CD4-positive, alpha-beta T cell (primary cell): Measurements from ENCODE around the gene YY1. TPM values are rescaled to one million over a fixed set of nuclear protein-coding genes. Genes with fewer than 3 reads are reported as not detected.

Source experiments
- ATAC-seq: fragments of 200-7000 bp; cut with Tn5 transposase; one replicate; pipeline ENCODE4 v1.10.0; 2022; ENCODE audit warnings: mild to moderate bottlenecking; ENCODE audit not compliant: poor library complexity
- CTCF ChIA-PET: fragments of 350-600 bp; sonication (Branson Sonifier 250); formaldehyde crosslinking; loops from one replicate; lab custom pipeline; 2021; ENCODE audit warnings: antibody characterized with exemption, inconsistent platforms; lab: Charles Lee
- POLR2A ChIA-PET: fragments of 350-600 bp; sonication (Branson Sonifier 250); formaldehyde crosslinking; loops from one replicate; lab custom pipeline; 2021; ENCODE audit warnings: antibody characterized with exemption, inconsistent platforms; lab: Charles Lee
- DNase-seq, 14 experiments: peaks; one replicate each; pipeline ENCODE4 v3.0.0-alpha.2; 2013 to 2020; ENCODE audit warnings: mixed read lengths in 2 of 14
- H3K27ac ChIP-seq, 2 donors: one replicate each; pipeline versions ENCODE4 v1.5.1 to v1.7.0; 2013; ENCODE audit warnings: low read length in 2 of 2, low read depth in 1 of 2, mild to moderate bottlenecking in 1 of 2
- H3K27me3 ChIP-seq, 2 experiments: 1 replicate in 1 of 2; 2 replicates in 1 of 2; pipeline versions ENCODE4 v1.6.1 to v1.7.0; 2013; ENCODE audit warnings: low read length in 2 of 2, control low read depth in 1 of 2, mild to moderate bottlenecking in 1 of 2, moderate library complexity in 1 of 2; ENCODE audit not compliant: insufficient read depth in 2 of 2, control insufficient read depth in 1 of 2
- H3K36me3 ChIP-seq: one replicate; pipeline ENCODE4 v1.6.1; 2013; ENCODE audit warnings: low read length, control low read depth; ENCODE audit not compliant: insufficient read depth
- H3K4me1 ChIP-seq: one replicate; pipeline ENCODE4 v1.6.1; 2013; ENCODE audit warnings: low read length, control low read depth; ENCODE audit not compliant: insufficient read depth
- H3K4me3 ChIP-seq: one replicate; pipeline ENCODE4 v1.5.1; 2013; ENCODE audit warnings: mild to moderate bottlenecking, low read length, moderate library complexity
- H3K9me3 ChIP-seq, 2 experiments: 1 replicate in 1 of 2; 2 replicates in 1 of 2; pipeline versions ENCODE4 v1.6.1 to v1.7.0; 2013; ENCODE audit warnings: low read length in 2 of 2, mild to moderate bottlenecking in 2 of 2, control low read depth in 1 of 2, moderate library complexity in 1 of 2; ENCODE audit not compliant: control insufficient read depth in 1 of 2, insufficient read depth in 1 of 2
- H3K27ac Mint-ChIP-seq: one replicate; pipeline ENCODE4 v1.8.0; 2020; ENCODE audit warnings: mixed read lengths
- H3K27me3 Mint-ChIP-seq: one replicate; pipeline ENCODE4 v1.8.0; 2021; ENCODE audit warnings: mixed read lengths
- H3K36me3 Mint-ChIP-seq: one replicate; pipeline ENCODE4 v1.8.0; 2021; ENCODE audit warnings: low read depth, mixed read lengths
- H3K4me1 Mint-ChIP-seq: one replicate; pipeline ENCODE4 v1.8.0; 2021; ENCODE audit warnings: low read depth, mixed read lengths
- H3K4me3 Mint-ChIP-seq: one replicate; pipeline ENCODE4 v1.8.0; 2020; ENCODE audit warnings: mild to moderate bottlenecking, mixed read lengths
- H3K9me3 Mint-ChIP-seq: one replicate; pipeline ENCODE4 v1.8.0; 2020; ENCODE audit warnings: mixed read lengths
- intact Hi-C, 2 experiments: fragments of 100-400 bp; cut with DNase I in 1 of 2; cut with micrococcal nuclease in 1 of 2; formaldehyde crosslinking; loops; one replicate each; pipeline versions ENCODE4 v1.15.1 to v1.9.0; 2023 to 2025; cut with DNase I, micrococcal nuclease
- total RNA-seq, 174 experiments: library from RNA in 2 of 174; stranded (reverse) in 2 of 174; gene quantifications; one replicate each; pipeline ENCODE4 v1.2.3 and lab custom pipeline; 2021 to 2026
- TF ChIP-seq, protein P1 (sequence below): fragments of 200-600 bp; IDR thresholded peaks from one replicate; pipeline ENCODE4 v1.8.0; 2022; ENCODE audit warnings: antibody characterized with exemption, mild to moderate bottlenecking

YY1 gene
- total RNA-seq, 2 experiments from 2014 or later, result 68.9 to 70.4 TPM

DNA sequence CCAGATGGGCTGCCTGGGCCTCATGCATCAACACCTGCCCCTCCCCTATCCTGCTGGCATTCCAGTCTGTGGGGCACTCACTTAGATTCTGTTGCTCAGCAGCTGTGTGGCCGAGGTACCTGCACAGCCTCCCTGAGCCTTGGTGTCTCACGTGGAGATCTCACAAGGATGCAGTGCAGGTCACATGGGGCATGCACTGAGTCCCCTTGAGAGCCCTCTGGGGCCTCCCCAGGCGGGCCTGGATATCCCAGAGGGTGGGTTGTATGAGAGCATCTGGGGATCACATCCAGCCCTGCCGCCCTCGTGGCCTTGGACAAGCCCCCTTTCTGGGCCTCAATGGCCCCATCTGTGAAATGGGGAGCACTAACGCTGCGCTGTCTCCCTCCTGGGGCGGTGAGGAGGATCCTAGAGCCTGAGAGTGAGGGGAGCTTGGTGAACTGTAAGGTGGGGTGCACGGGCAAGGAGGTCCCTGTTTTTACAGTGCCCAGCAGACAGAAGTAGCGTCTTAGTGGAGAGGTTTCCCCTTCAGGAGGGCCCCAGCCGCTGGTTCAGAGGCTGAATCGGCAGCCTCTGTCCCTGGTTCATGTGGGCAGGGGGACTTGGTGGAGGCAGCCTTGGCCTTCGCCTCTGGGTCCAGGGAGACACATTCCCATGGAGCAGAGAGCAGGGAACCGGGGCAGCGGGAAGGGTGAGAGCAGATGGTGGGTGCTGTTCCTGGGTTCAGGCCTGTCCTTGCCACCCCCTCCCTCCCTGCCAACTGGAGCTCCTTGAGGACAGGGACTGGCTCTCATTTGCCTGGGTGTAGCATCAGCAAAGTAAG lies 83.4 kb downstream of the YY1 start:
- no peak overlapping the region for H3K27ac ChIP-seq
- Mint-ChIP-seq H3K27ac (no peak overlapping the region), H3K4me1 (peaks cover 4% of the 10 kb centered on the region), H3K36me3 (no peaks in the 10 kb centered on the region), H3K9me3 (no peaks in the 10 kb centered on the region), H3K4me3 (no peak overlapping the region), H3K27me3 (no peaks in the 10 kb centered on the region)
- no peak overlapping the region for H3K4me3 ChIP-seq
- no peaks in the 10 kb centered on the region for H3K9me3 ChIP-seq
- no peaks in the 10 kb centered on the region for H3K36me3 ChIP-seq
- intact Hi-C loops, result no loop called here
- ChIA-PET CTCF (no interaction called here), POLR2A (no interaction called here)
- ATAC-seq (no peak), DNase-seq (no peak)
- TF ChIP-seq, protein P1, sequence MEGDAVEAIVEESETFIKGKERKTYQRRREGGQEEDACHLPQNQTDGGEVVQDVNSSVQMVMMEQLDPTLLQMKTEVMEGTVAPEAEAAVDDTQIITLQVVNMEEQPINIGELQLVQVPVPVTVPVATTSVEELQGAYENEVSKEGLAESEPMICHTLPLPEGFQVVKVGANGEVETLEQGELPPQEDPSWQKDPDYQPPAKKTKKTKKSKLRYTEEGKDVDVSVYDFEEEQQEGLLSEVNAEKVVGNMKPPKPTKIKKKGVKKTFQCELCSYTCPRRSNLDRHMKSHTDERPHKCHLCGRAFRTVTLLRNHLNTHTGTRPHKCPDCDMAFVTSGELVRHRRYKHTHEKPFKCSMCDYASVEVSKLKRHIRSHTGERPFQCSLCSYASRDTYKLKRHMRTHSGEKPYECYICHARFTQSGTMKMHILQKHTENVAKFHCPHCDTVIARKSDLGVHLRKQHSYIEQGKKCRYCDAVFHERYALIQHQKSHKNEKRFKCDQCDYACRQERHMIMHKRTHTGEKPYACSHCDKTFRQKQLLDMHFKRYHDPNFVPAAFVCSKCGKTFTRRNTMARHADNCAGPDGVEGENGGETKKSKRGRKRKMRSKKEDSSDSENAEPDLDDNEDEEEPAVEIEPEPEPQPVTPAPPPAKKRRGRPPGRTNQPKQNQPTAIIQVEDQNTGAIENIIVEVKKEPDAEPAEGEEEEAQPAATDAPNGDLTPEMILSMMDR, result no peak
- no peaks in the 10 kb centered on the region for H3K27me3 ChIP-seq
- H3K4me1 ChIP-seq, result peaks cover 12% of the 10 kb centered on the region

- TF ChIP-seq, protein P1, result no peak
- H3K9me3 ChIP-seq, result no peaks in the 10 kb centered on the region
- H3K4me3 Mint-ChIP-seq, result no peak within 1 kb of the TSS
- no peaks in the 10 kb centered on the region for H3K27me3 Mint-ChIP-seq
- H3K27ac ChIP-seq, result no peak within 1 kb of the TSS
- ChIA-PET POLR2A (no interaction called here), CTCF (no interaction called here)
- intact Hi-C loops, result no loop called here
- H3K36me3 Mint-ChIP-seq, result no peaks in the 10 kb centered on the region
- H3K4me1 Mint-ChIP-seq, result peaks cover 4% of the 10 kb centered on the region
- ATAC-seq (no peak), DNase-seq (no peak)
- H3K4me1 ChIP-seq, result peaks cover 3% of the 10 kb centered on the region
- no peaks in the 10 kb centered on the region for H3K27me3 ChIP-seq
- no peak within 1 kb of the TSS for H3K27ac Mint-ChIP-seq
- no peaks in the 10 kb centered on the region for H3K9me3 Mint-ChIP-seq
- H3K4me3 ChIP-seq, result no peak within 1 kb of the TSS
- no peaks in the 10 kb centered on the region for H3K36me3 ChIP-seq
Observed at GRCh38 chr14:100323121-100323941, 84.4 kb downstream of the YY1 start, which contains the start of gene SLC25A47. Gene SLC25A47 (plus strand): TSS chr14:100323339. CDS start chr14:100323415, 76 bp downstream.

DNA sequence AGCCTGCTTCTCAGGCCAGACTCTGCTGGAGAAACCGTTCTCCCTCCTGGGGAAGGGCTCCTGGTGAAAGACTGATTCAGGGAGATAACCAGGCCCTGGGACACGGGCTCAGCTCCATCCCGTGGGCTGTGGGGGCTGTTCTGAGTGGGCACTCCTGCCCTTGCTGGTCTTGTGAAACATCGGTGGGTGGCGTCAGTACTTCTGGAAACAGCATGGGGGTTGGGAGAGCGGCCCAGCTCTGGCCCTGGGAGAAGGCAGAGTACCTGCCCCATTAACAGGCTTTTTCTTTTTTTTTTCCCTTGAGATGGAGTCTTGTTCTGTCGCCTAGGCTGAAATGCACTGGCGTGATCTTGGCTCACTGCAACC lies 85.0 kb downstream of the YY1 start:
- Histone ChIP-seq H3K27ac (no peak overlapping the region), H3K4me3 (no peak overlapping the region), H3K36me3 (no peaks in the 10 kb centered on the region), H3K27me3 (no peaks in the 10 kb centered on the region), H3K9me3 (no peaks in the 10 kb centered on the region), H3K4me1 (no peaks in the 10 kb centered on the region)
- Mint-ChIP-seq H3K36me3 (no peaks in the 10 kb centered on the region), H3K27ac (no peak overlapping the region), H3K4me1 (peaks cover 4% of the 10 kb centered on the region), H3K4me3 (no peak overlapping the region), H3K27me3 (no peaks in the 10 kb centered on the region), H3K9me3 (no peaks in the 10 kb centered on the region)
- ATAC-seq, result no peak
- POLR2A ChIA-PET, result no interaction called here
- intact Hi-C loops, result no loop called here
- CTCF ChIA-PET, result no interaction called here
- TF ChIP-seq, protein P1, result no peak
- no peak for DNase-seq
